ENCODE measurements around the gene ULK3.

Gene ULK3

DNA sequence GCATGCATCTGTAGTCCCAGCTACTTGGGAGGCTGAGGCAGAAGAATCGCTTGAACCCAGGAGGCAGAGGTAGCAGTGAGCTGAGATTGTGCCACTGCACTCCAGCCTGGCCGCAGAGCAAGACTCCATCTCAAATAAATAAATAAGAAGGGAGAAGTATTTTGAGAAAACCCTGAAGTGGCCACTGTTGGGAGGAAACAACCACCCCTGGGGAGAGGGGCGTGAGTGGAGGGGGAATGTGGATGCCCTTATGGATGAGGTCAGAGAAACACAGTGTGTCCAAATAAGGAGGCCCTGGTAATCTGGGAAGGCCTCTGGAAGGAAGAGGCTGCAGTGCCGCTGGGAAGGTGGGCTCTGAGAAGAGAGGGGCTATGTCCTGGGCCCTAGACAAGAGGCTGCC, 20.7 kb downstream of the ULK3 start:
- DNase-seq (ENCODE audit: low read depth), result no peak

DNA sequence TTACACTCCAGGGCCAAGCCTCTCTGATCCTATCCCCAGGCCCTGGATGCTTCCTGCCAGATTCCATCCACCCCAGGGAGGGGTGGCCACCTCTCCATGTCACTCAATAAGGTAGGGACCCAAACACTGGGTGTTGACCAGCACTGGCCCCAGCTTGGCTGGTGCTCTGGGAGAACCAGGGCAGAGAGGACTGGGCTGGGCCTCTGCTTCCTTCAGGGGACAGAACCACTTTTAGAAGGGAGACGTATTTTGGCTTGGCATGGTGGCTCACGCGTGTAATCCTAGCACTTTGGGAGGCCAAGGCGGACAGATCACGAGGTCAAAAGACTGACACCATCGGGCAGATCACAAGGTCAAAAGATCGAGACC, 21.2 kb downstream of the ULK3 start:
- no peak for DNase-seq (ENCODE audit: low read depth)

DNA sequence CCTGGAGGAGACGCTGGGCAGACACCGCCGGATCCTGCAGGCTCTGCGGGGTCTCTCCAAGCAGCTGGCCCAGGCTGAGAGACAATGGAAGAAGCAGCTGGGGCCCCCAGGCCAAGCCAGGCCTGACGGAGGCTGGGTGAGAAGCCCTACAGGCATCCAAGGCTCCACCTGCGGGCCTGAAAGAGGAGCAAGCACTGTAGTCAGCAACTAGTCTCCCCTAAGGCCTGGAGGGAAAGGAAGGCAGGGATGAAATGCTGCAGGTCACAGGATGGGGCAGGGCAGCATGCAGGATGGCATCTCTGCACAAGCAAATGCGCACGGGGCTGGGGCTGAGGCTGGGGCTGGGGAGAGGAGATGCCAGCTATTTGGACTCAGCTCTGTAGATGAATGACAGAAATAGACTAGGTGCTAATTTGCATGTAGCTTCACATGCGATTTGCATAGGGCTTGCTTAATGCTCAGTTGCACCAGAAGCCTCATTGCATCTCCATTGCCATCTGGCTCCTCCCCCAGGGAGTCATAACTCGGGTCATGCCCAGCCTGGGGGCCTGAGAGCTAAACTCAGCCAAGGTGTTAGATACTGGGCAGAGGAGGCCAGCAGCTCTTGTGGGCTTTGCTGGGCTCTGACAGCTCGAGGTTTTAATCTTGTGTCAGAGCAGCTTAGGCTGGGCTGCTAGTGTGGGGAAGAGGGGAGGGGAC, 21.7 kb downstream of the ULK3 start:
- DNase-seq (ENCODE audit: low read depth), result no peak

DNA sequence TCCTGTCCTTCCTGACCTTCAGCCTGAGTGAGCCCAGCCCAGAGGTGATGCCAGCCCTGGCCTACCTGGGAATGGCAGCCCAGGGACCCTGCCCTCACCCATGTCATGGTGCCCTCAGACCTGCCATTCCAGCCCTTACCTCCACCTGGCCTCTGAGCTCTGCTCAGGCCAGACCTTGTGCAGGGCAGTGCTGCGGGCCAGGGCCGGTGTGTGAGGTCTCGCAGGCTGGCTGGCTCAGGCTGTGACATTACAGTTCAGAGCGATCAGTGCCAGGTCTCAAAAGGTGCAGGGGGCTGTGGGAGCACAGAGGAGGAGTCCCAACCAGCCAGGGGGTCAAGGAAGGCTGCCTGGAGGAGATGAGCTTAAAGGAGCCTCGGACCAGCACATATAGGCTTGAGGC, 22.9 kb downstream of the ULK3 start:
- no peak for DNase-seq (ENCODE audit: low read depth)

DNA sequence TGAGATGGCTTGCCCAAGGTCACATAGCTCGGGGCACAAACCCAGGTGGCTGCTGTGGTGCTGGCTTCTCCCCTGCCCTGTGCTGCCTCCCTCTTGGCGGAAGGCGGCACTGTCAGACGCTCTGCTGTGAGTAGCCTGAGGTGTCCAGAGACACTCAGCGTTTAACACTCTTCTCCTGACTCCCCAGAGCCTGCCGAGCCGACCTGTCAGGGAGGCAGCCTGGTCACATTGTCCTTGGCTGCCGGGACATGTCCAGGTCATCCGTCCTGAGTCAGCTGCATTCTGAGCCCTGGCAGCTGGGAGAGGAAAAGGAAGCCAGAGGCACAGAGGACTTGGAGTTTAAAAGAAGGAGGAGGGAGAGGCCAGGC, 25.6 kb downstream of the ULK3 start:
- no peak for DNase-seq (ENCODE audit: low read depth)

GRCh38 chr15:74816624-74817369, 26.2 kb downstream of the ULK3 start:
- DNase-seq (ENCODE audit: low read depth), result no peak

- DNase-seq (ENCODE audit: low read depth), result no peak
These were observed 27.0 kb downstream of the ULK3 start for GRCh38 chr15:74815961-74816360.

- DNase-seq (ENCODE audit: low read depth), result no peak
These were observed 27.6 kb downstream of the ULK3 start for GRCh38 chr15:74815121-74815934.

DNA sequence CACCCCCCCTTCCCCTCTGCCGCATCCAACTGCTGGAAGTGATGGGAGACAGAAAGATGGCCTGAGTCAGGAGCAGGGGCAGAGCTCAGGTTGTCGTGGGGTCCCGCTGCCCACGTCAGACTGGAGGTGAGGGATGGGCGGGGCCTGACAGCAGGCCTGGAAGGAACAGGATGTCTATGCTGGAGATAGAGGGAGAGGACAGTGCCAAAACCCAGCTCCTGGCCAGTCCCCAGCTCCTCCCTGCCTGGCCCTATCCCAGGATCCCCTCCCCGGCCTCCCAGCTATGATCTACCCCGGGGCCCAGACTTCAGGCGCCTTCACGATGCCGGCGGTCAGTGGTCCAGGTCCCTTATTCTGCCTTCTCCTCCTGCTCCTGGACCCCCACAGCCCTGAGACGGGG, 30.4 kb downstream of the ULK3 start, which contains the start of gene LMAN1L:
Gene LMAN1L (plus strand): TSS at position 303 of the 400 bp plus-strand sequence. CDS start 20 bp downstream, at position 323.
- DNase-seq (ENCODE audit: low read depth), result no peak

- no peak for DNase-seq (ENCODE audit: low read depth)
These were observed 33.0 kb downstream of the ULK3 start for GRCh38 chr15:74809956-74810355.

DNA sequence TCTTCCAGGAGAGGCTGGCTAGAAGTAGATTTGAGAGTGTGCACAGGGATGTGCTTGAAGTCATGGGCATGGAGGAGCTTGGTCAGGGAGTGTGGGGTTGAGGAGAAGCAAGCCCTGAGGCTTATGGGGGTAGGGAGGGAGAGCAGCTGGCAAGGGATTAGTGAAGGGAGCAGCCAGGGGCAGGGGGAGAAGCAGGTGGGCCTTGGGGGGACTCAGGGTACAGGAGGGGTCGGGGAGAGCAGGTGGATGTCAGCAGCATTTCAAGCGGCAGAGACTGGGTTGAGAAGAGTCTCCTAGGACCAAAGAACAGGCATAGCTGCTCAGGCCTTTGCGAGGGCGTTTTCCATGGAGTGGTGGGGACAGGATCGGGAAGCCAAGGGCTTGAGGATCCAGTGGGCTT, 33.7 kb downstream of the ULK3 start:
- no peak for DNase-seq (ENCODE audit: low read depth)

DNA sequence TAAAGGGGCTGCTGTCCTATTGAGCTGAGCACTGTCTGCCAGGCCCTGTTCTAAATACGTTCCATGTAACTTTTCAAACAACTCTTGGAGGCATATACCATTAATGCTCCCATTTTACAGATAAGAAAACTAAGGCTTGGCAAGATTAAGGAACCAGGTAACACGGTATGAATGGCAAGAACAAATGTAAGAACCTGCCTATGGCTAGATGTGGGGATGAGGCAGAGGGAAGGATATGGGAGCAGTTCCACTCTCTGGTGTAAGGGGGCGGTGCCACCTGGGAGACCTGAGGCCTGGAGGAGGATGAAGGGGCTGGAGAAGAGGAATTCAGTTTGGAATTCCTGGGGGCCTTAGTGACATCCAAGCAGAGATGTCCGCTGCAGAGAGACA, 34.1 kb downstream of the ULK3 start:
- no peak for DNase-seq (ENCODE audit: low read depth)

DNA sequence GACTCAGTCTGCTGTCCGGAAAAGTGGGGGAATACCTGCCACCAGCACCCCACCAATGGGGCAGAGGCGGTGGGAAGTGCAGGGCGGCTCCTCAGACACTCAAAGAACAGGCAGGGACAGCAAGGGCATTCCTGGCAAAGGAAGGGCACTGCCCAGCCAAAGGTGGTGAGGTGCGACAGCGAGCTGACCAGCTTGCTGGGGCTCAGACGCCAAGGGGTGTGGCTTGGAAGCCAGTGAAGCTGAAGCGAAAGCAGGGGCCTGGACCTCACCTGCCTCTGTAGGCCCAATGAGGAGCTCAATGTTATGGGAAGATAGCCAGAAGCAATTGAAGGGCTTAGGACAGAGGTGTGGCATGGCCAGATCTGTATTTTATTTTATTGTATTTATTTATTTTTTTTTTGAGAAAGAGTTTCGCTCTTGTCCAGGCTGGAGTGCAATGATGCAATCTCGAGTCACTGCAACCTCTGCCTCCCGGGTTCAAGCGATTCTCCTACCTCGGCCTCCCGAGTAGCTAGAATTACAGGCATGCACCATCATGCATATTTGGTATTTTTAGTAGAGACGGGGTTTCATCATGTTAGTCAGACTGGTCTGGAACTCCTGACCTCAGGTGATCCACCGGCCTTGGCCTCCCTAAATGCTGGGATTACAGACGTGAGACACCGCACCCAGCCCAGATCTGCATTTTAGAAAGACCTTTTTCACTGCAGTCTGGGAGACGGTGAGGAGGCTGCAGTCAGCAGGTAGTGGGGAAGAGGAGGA, 34.7 kb downstream of the ULK3 start:
- no peak for DNase-seq (ENCODE audit: low read depth)

GRCh38 chr15:74807282-74807681, 35.7 kb downstream of the ULK3 start:
- no peak for DNase-seq (ENCODE audit: low read depth)

- DNase-seq (ENCODE audit: low read depth), result no peak
These were observed 38.0 kb downstream of the ULK3 start for GRCh38 chr15:74804935-74805334.

- no peak for DNase-seq (ENCODE audit: low read depth)
These were observed 40.0 kb downstream of the ULK3 start for GRCh38 chr15:74802862-74803447.

DNA sequence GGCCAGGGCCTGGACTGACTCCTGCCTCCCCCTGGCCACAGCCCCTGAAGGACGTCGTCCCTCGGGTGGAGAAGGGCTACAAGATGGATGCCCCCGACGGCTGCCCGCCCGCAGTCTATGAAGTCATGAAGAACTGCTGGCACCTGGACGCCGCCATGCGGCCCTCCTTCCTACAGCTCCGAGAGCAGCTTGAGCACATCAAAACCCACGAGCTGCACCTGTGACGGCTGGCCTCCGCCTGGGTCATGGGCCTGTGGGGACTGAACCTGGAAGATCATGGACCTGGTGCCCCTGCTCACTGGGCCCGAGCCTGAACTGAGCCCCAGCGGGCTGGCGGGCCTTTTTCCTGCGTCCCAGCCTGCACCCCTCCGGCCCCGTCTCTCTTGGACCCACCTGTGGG, 40.7 kb downstream of the ULK3 start:
- no peak for DNase-seq (ENCODE audit: low read depth)

DNA sequence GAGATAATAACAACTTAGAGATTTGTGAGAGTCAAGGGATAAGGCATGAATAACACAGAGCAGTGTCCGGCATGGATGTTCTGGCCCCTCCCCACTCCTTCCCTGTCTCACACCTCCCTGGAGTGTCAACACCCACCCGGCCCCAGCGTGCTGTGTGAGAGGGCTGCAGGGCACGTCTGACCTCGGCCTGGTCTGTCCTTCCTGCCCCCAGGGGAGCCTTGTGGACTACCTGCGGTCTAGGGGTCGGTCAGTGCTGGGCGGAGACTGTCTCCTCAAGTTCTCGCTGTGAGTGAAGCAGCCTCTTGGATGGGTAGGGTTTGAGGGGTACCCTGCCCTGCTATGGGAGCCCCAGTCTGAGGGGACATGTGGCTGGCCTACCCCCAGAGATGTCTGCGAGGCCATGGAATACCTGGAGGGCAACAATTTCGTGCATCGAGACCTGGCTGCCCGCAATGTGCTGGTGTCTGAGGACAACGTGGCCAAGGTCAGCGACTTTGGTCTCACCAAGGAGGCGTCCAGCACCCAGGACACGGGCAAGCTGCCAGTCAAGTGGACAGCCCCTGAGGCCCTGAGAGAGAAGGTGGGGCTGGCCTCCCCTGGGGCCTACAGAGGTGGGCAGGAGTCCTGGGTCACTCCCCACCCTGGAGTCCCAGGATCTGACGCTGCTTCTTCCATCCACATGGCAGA, 41.5 kb downstream of the ULK3 start:
- DNase-seq (ENCODE audit: low read depth), result no peak

DNA sequence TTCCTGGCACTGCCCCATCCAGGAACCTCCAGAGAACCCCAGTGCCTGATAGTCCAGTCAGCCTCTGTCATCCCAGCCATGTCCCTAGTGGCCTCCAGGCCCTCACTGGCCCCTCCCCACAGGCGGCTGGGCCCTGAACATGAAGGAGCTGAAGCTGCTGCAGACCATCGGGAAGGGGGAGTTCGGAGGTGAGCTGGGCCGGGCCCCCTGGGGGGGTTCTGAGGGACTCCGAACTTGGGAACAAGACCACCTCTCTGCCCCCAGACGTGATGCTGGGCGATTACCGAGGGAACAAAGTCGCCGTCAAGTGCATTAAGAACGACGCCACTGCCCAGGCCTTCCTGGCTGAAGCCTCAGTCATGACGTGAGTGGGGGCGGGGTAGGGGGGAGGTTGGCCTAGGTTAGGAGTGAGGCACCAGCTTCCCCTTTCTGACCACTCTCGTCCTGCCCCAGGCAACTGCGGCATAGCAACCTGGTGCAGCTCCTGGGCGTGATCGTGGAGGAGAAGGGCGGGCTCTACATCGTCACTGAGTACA, 42.3 kb downstream of the ULK3 start:
- DNase-seq (ENCODE audit: low read depth), result no peak

DNA sequence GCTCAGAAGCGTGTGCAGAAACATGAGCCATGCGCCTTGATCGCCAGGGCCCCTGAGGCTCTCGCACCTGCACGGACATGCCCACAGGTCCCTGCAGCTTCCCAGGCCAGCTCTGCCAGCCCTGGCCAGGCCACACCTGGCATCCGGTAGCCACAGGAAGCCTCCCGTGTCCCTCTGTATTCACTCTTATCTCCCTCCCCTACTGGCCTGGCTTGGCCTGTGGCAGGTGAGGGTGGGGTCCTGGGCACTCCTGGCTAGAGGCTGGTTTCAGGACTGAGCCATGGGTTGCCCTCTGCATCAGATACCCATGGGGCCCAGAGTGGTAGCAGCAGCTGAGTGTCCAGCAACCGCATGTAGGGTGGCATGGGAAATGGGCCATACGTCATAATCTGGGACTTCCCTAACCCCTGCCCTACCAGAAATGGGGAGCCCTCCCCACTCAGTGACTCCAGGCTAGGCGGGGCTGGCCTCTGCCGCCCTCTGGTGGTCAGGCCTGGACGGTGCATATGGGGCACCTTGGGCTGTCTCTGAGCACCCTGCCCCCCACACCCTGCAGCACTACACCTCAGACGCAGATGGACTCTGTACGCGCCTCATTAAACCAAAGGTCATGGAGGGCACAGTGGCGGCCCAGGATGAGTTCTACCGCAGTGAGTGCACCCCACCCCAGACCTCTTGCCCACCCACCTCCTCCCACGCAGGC, 42.9 kb downstream of the ULK3 start:
- DNase-seq (ENCODE audit: low read depth), result no peak

All from CMK (cell line).